Panc1 (cell line): ENCODE data around the gene PRDX3.

Experiments used
- CTCF ChIP-seq: fragments of 450-650 bp; IDR thresholded peaks from 2 replicates; pipeline ENCODE4 v1.5.1; 2017; ENCODE audit warnings: mild to moderate bottlenecking
- POLR2AphosphoS5 ChIP-seq: IDR thresholded peaks from 2 replicates; pipeline ENCODE4 v1.6.1; 2012; ENCODE audit warnings: mild to moderate bottlenecking, low read depth, low read length, moderate library complexity
- REST ChIP-seq, 2 experiments: IDR thresholded peaks; 2 replicates each; pipeline ENCODE4 v1.6.1; 2011 to 2012; ENCODE audit warnings: low read depth in 2 of 2, control low read depth in 1 of 2, low read length in 1 of 2, mild to moderate bottlenecking in 1 of 2, moderate library complexity in 1 of 2; ENCODE audit not compliant: insufficient read depth in 1 of 2

GRCh38 chr10:119189811-119190282 lies 11.2 kb upstream of the PRDX3 start:
- TF ChIP-seq REST (IDR thresholded peaks at IDR 0.05; ENCODE audit: insufficient read depth in 1 of 2, low read depth in 2 of 2, low read length in 1 of 2) = no peak
- no peak for TF ChIP-seq CTCF
- TF ChIP-seq POLR2AphosphoS5 = no peak
